AG04449 (cell line): ENCODE data around the gene MST1R.

Experiments used
- CTCF ChIA-PET: fragments of 350-600 bp; formaldehyde crosslinking; extraction: SDS; loops from one replicate; lab custom pipeline; 2021; ENCODE audit warnings: antibody characterized with exemption; lab: Yijun Ruan, JAX
- POLR2A ChIA-PET: fragments of 400-600, 350-600 bp; formaldehyde crosslinking; extraction: SDS; loops from one replicate; lab custom pipeline; 2020; ENCODE audit warnings: antibody characterized with exemption, inconsistent platforms; lab: Yijun Ruan, JAX
- DNase-seq: peaks from one replicate; pipeline ENCODE4 v3.0.0-alpha.2; 2010; ENCODE audit warnings: low read depth, low spot score
- H3K4me3 ChIP-seq: 2 replicates; pipeline ENCODE4 v1.5.1; 2011; ENCODE audit warnings: low read depth, mild to moderate bottlenecking, control low read depth, low read length
- TF ChIP-seq, protein P1 (sequence below): IDR thresholded peaks from one replicate; pipeline ENCODE4 v1.5.1; 2011; ENCODE audit warnings: mild to moderate bottlenecking, moderate library complexity, low read length, control low read depth, inconsistent platforms; ENCODE audit not compliant: insufficient read depth; ENCODE audit errors: missing control alignments

The MST1R gene

DNA sequence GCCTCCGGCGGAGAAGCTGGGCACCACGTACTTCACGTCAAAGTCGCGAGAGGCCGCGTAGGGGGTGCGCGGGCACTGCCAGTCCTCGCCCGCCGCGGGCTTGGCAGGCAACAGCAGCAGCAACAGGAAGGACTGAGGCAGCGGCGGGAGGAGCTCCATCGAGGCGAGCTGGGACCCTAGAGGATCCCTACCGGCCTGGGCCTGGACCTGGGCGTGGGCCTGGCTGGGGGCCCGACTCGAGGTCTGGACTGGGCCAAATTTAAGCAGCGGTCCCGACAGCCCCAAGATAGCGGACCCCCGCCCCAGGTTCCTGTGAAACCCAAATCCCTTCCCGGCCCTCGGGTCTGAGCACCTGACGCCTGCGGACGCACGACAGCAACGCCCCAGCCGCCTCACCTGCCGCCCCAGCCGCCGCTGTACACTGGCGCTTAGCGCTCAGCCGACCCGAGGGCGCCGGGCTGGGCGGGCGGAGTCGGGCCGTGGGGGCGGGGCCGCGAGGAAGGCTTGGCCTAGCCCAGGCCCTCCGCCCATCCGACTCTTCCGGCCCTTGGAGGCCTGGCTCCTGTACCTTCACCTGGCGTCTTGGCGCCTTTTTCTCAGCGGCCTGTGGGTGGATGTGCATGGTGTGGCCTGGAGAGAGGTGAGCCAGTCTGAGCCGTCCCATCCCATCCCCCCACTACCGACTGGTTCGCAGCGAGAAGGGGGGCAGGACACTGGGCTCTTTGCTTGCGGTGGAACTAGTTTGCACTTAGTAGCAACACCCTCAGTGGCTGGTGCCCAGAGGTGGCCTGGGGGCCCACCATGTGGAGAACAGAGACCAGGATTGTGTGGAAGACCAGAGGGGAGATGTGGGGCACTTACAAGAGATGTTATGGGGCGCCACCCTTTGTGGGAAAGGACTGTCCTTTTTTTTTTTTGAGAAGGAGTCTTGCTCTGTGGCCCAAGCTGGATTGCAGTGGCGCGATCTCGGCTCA lies at the start of gene MST1R:
MST1R (minus strand) TSS at position 423 of the 974 bp plus-strand sequence; CDS start at position 159, 264 bp downstream.
- H3K4me3 ChIP-seq, result peak within 1 kb of the TSS; percentile 13; the same call in 1 of the 2 replicates
- CTCF ChIA-PET, result interaction anchor here (0.9 to 2.9 kb wide), 5 partner anchors 11 to 102 kb away, joined by 3 to 22 read pairs (median 5); no protein-coding TSS in a partner anchor
- TF ChIP-seq, protein P1, sequence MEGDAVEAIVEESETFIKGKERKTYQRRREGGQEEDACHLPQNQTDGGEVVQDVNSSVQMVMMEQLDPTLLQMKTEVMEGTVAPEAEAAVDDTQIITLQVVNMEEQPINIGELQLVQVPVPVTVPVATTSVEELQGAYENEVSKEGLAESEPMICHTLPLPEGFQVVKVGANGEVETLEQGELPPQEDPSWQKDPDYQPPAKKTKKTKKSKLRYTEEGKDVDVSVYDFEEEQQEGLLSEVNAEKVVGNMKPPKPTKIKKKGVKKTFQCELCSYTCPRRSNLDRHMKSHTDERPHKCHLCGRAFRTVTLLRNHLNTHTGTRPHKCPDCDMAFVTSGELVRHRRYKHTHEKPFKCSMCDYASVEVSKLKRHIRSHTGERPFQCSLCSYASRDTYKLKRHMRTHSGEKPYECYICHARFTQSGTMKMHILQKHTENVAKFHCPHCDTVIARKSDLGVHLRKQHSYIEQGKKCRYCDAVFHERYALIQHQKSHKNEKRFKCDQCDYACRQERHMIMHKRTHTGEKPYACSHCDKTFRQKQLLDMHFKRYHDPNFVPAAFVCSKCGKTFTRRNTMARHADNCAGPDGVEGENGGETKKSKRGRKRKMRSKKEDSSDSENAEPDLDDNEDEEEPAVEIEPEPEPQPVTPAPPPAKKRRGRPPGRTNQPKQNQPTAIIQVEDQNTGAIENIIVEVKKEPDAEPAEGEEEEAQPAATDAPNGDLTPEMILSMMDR, result no peak
- POLR2A ChIA-PET, result interaction anchor here (0.6 kb wide), 1 partner anchor 146 kb away, joined by 3 read pairs; no protein-coding TSS in a partner anchor
- no peak for DNase-seq

DNA sequence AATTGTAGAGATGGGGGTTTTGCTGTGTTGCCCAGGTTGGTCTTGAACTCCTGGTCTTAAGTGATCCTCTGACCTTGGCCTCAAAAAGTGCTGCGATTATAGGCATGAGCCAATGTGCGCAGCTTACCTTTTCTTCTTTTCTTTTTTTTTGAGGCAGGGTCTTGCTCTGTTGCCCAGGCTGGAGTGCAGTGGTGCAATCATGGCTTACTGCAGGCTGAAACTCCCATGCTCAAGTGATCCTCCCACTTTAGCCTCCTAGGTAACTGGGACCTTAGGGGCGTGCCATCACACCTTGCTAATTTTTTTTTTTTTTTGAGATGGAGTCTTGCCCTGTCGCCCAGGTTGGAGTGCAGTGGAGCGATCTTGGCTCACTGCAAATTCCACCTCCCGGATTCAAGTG lies 49.3 kb upstream of the MST1R start:
- H3K4me3 ChIP-seq, result no peak overlapping the region
- POLR2A ChIA-PET, result no interaction called here
- DNase-seq, result no peak
- TF ChIP-seq, protein P1, result no peak
- CTCF ChIA-PET, result no interaction called here

DNA sequence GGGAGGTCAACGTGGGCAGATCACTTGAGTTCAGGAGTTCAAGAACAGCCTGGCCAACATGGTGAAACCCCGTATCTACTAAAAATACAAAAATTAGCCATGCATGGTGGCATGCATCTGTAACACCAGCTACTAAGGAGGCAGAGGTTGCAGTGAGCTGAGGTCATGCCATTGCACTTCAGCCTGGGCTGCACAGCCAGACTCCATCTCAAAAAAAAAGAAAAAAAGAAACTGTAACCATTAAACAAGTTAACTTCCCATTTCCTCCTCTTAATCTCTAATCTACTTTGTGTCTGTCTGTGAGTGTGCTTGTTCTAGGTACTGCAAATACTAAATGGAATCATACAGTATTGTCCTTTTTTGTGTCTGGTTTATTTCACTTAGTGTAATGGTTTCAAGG lies 39.0 kb upstream of the MST1R start:
- H3K4me3 ChIP-seq, result no peak overlapping the region
- ChIA-PET POLR2A (interaction anchor here (0.6 kb wide), 1 partner anchor 181 kb away, joined by 4 read pairs; no protein-coding TSS in a partner anchor), CTCF (interaction anchor here (1.8 kb wide), 1 partner anchor 14 kb away, joined by 3 read pairs; no protein-coding TSS in a partner anchor)
- DNase-seq, result no peak
- TF ChIP-seq, protein P1, result no peak

DNA sequence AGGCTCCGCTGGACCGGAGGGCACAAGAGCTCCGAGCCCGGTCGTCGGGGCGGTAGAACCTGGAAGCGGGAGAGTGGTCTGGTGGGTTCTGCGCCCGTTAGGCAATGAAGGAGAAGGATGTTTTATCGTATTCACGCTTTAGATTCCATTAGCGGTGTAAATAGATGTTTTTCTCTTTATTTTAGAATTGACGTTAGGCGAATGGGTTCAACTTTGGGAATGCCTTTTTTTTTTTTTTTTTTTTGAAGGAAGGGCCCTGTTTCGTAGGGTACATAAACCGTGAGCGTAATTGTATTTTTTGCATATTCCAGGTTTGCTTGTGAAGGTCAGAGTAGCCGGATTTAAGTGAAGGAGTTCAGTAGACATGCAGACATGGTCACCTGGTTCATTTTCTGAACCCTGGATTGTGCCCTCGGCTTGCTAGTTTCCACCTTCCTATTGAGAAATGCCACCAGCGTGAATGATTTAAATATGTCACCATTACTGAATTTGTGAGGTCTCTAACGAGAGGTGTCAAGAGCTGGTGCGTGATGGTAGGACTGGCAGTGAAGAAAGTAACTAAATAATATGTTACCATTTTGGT lies 37.1 kb upstream of the MST1R start:
- TF ChIP-seq, protein P1, result no peak
- no peak for DNase-seq
- ChIA-PET POLR2A (interaction anchor here (1.0 to 2.7 kb wide), 6 partner anchors 12 to 163 kb away, joined by 3 to 42 read pairs (median 8); partner anchors contain the start of genes INKA1 and MON1A), CTCF (interaction anchor here (0.6 to 1.6 kb wide), 3 partner anchors 12 to 138 kb away, joined by 3 to 5 read pairs (median 3); partner anchors contain the start of gene INKA1)
- peak overlapping the region; percentile 96 for H3K4me3 ChIP-seq

DNA sequence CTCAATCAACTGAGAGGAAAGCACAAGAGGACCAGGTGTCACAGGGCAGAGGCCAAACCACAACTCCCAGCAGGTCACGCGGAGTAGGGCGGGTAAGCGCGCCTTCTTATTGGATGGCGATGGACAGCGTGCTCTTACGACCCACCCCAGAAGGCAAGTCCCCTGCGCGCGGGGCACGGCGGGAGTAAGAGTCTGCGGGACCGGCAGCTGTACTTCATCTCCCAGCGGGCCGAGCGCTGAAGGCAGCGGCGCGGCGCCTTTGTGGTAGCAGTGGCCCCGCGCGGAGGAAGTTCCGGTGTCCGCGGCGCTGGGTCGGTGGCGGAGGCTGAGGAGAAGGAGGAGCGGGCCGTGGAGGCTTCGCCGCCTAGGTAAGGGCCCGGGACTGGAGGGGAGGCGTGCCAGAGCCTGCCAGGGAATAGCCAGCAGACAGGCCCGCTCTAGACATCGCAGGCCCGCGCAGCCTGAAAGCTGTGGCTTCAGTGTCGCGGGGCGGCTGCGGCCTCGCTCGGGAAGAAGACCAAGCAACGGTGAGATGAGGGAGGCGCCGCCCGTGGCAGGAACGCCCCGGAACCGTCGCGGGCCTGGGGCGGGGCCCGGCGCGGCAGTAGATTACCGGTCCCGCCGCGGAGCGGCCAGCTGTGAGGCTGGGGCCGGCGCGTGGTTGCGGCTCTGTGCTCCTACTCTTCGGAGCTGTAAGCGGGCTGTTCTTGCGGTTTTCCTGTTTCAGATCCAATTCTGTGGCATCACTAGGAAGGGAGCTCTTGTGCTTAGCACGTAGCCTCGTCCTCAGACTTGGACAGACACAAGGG lies 36.4 kb upstream of the MST1R start, which contains the start of gene RBM6:
RBM6 (plus strand) TSS at position 293 of the 809 bp plus-strand sequence. CDS start 22,492 bp downstream, outside the sequence.
- TF ChIP-seq, protein P1, result no peak
- peak within 1 kb of the TSS; percentile 96 for H3K4me3 ChIP-seq
- POLR2A ChIA-PET, result interaction anchor here (0.5 to 2.7 kb wide), 12 partner anchors 9 to 164 kb away, joined by 3 to 42 read pairs (median 4); partner anchors contain the start of genes INKA1 and MON1A
- CTCF ChIA-PET, result interaction anchor here (0.6 to 1.7 kb wide), 4 partner anchors 10 to 137 kb away, joined by 3 to 5 read pairs (median 4); partner anchors contain the start of genes INKA1 and MON1A
- peak; percentile 81 for DNase-seq
